ENCODE data around the gene FRMD3.
"Not testable (repeated sequence)": the region's sequence is repeated elsewhere in the genome, so short reads cannot be mapped to it uniquely, and the experiment has no call there.

DNA sequence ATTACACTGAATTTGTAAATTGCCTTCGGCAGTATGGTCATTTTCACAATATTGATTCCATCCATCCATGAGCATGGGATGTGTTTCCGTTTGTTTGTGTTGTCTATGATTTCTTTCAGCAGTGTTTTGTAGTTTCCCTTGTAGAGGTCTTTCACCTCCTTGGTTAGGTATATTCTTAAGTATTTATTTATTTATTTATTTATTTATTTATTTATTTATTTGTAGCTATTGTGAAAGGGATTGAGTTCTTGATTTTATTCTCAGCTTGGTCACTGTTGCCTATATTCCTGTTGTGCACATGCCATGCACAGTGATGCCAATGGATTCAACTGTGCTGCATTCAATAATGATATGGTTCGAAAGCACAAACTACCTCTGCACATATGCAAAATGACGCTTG, 179.7 kb downstream of the FRMD3 start:
- TF ChIP-seq, protein P1, sequence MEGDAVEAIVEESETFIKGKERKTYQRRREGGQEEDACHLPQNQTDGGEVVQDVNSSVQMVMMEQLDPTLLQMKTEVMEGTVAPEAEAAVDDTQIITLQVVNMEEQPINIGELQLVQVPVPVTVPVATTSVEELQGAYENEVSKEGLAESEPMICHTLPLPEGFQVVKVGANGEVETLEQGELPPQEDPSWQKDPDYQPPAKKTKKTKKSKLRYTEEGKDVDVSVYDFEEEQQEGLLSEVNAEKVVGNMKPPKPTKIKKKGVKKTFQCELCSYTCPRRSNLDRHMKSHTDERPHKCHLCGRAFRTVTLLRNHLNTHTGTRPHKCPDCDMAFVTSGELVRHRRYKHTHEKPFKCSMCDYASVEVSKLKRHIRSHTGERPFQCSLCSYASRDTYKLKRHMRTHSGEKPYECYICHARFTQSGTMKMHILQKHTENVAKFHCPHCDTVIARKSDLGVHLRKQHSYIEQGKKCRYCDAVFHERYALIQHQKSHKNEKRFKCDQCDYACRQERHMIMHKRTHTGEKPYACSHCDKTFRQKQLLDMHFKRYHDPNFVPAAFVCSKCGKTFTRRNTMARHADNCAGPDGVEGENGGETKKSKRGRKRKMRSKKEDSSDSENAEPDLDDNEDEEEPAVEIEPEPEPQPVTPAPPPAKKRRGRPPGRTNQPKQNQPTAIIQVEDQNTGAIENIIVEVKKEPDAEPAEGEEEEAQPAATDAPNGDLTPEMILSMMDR (IDR thresholded peaks at IDR 0.05) = not testable (repeated sequence)
- not testable (repeated sequence) for TF ChIP-seq POLR2A, EP300, POLR2AphosphoS5 (IDR thresholded peaks at IDR 0.05)
